ENCODE measurements around the gene ST6GAL1. TPM values are rescaled to one million over a fixed set of nuclear protein-coding genes. Genes with fewer than 3 reads are reported as not detected.
A peak's percentile ranks its signal among the peaks of the same experiment; 100 is the strongest.

ST6GAL1 gene
- total and polyA plus RNA-seq, 10 of the 15 experiments (the other 5 are each of a cell fraction or from before 2014, with no cell fraction given) = 74.2 to 248 (median 149) TPM

- peaks cover 11% of the 10 kb centered on the region for H3K4me1 ChIP-seq (ENCODE audit: control insufficient read depth, insufficient read depth, low read length)
- FAIRE-seq = no peak
- ChIA-PET POLR2A (interaction anchor here (0.9 to 3.6 kb wide), 15 partner anchors 10 to 149 kb away, joined by 3 to 20 read pairs (median 5); partner anchors contain the start of genes EIF4A2 and RFC4), RAD21 (ENCODE audit: unreplicated experiment) (interaction anchor here (0.9 to 4.1 kb wide), 22 partner anchors 10 to 393 kb away, joined by 3 to 47 read pairs (median 4); no protein-coding TSS in a partner anchor), CTCF (interaction anchor here (0.6 to 2.8 kb wide), 25 partner anchors 12 to 232 kb away, joined by 3 to 11 read pairs (median 4); partner anchors contain the start of gene RPL39L), SMC1A (ENCODE audit: uncharacterized antibody, unreplicated experiment) (interaction anchor here (0.6 to 4.8 kb wide), 26 partner anchors 8 to 362 kb away, joined by 3 to 42 read pairs (median 6); partner anchors contain the start of gene DNAJB11)
- H2AFZ ChIP-seq (ENCODE audit: control insufficient read depth, low read depth, low read length) = peak overlapping the region; percentile 45
- H3K9me3 ChIP-seq (replicated peaks; ENCODE audit: control insufficient read depth, insufficient read depth, low read length) = no peaks in the 10 kb centered on the region
- TF ChIP-seq RELB (IDR thresholded peaks at IDR 0.05; ENCODE audit: low read depth) = peak; percentile 47; the same call in 1 of the 2 replicates
- TF ChIP-seq EP300 (IDR thresholded peaks at IDR 0.05; ENCODE audit: borderline replicate concordance in 1 of 2, control insufficient read depth in 1 of 2, low read depth in 2 of 2, low read length in 2 of 2) = peak in 1 of 2 experiments; percentile 32; a peak in 1 of 4 replicates
- peak; percentile 64; the same call in 1 of the 2 replicates for TF ChIP-seq MTA3 (IDR thresholded peaks at IDR 0.05; ENCODE audit: borderline replicate concordance, low read length)
- TF ChIP-seq MXI1 (IDR thresholded peaks at IDR 0.05; ENCODE audit: low read depth, low read length) = 0 out of 2 replicates have a peak, but pooled peaks have one; percentile 49
- TF ChIP-seq IKZF2 (IDR thresholded peaks at IDR 0.05) = peak; percentile 34 to 39; a peak in 2 of 4 replicates
- TF ChIP-seq MEF2A (IDR thresholded peaks at IDR 0.05; ENCODE audit: insufficient read depth, low read depth, low read length) = no peak
- TF ChIP-seq ZBED1 (IDR thresholded peaks at IDR 0.05; ENCODE audit: borderline replicate concordance) = 0 out of 2 replicates have a peak, but pooled peaks have one; percentile 37
- TF ChIP-seq IKZF1 (conservative IDR thresholded peaks at IDR 0.05) = peak; percentile 38; the same call in 1 of the 2 replicates
- TF ChIP-seq EED (IDR thresholded peaks at IDR 0.05; ENCODE audit: low read depth) = 0 out of 2 replicates have a peak, but pooled peaks have one; percentile 51
- TF ChIP-seq PML (IDR thresholded peaks at IDR 0.05; ENCODE audit: low read length) = 0 out of 2 replicates have a peak, but pooled peaks have one; percentile 30
- no peak for TF ChIP-seq REST (IDR thresholded peaks at IDR 0.05; ENCODE audit: low read depth, low read length)
- no peak for TF ChIP-seq POLR2AphosphoS2 (IDR thresholded peaks at IDR 0.05; ENCODE audit: low read depth, low read length)
- peak; percentile 32; the same call in 1 of the 2 replicates for TF ChIP-seq NFIC (IDR thresholded peaks at IDR 0.05; ENCODE audit: low read depth, low read length)
- H3K4me2 ChIP-seq (ENCODE audit: control insufficient read depth, insufficient read depth) = peak overlapping the region; percentile 88
- intact Hi-C loops (cut with micrococcal nuclease; ENCODE audit: unreplicated experiment) (loop anchor here (1.0 to 5.0 kb wide), 3 partner anchors 55 to 135 kb away; no protein-coding TSS in a partner anchor), in situ Hi-C loops (cut with MboI) (no loop called here)
- BruUV-seq (replicated peaks) = no TSS peak
- no peak for DNase-seq (ENCODE audit: low read depth, low spot score)
- 0 out of 2 replicates have a peak, but pooled peaks cover 4% of the 10 kb centered on the region for H4K20me1 ChIP-seq (ENCODE audit: control insufficient read depth, insufficient read depth)
- H3K27ac ChIP-seq (ENCODE audit: control insufficient read depth, insufficient read depth) = peak overlapping the region; percentile 81
- H3K79me2 ChIP-seq (ENCODE audit: control insufficient read depth, insufficient read depth, low read length) = peaks cover 58% of the 10 kb centered on the region
- 33% methylated on average over 15 of the region's 15 CpGs for WGBS (ENCODE audit: insufficient coverage, insufficient replicate concordance, low lambda C conversion rate, missing lambda C conversion rate)
- peak overlapping the region; percentile 96 for H3K4me3 ChIP-seq
- no peak for ATAC-seq
- H3K36me3 ChIP-seq (ENCODE audit: control insufficient read depth in 2 of 2, insufficient read depth in 2 of 2, low read length in 1 of 2) = peaks cover 0 to 9% of the 10 kb centered on the region in 2 experiments; a peak in 2 of 4 replicates
- no peaks in the 10 kb centered on the region for H3K27me3 ChIP-seq (replicated peaks in 1 of 2; ENCODE audit: control insufficient read depth in 2 of 2, insufficient read depth in 2 of 2, low read length in 1 of 2)
- H3K9ac ChIP-seq (ENCODE audit: control insufficient read depth, insufficient read depth, low read length) = peak overlapping the region; percentile 78
Measured at GRCh38 chr3:186932281-186933181, 2.2 kb downstream of the ST6GAL1 start.

All from GM12878 (cell line).